Smooth muscle cell of the pulmonary artery (primary cell): ENCODE results near the gene PP2D1. TPM values are rescaled to one million over a fixed set of nuclear protein-coding genes. Genes with fewer than 3 reads are reported as not detected.

Experiments used
- total RNA-seq: library from RNA; depleted of rRNA; stranded (reverse); fragments of >200 nt; gene quantifications from 2 replicates; pipeline ENCODE4 v1.2.3, GENCODE V29; 2014

The PP2D1 gene, protein sequence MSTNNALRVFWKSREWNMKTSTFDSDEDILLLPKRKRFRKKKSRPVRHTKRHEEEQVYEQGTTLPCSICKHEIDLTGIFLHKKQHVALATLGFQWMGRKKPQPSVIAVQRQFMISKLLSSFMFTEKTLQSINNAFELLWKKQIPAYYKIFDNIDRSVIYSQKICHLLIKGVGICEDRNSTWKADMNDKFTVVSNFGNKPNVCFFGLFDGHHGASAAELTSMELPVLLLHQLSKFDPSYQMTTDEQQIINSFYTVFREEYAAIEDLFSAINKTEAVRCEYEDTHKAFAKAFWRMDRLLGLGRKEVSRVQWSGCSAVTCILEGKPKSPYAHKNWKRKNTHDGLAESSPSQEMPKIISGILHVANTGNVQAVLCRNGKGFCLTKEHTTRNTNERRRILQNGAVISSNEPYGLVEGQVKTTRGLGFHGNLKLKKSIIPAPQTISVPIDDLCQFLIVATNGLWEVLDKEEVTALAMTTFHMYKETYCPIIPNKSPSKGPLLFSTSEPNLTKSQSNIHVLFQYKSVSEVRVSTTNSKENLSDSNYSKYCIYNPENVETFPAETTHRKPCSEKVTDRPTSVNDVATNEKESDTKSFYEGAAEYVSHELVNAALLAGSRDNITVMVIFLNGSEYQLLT
- total RNA-seq = not detected in 2 replicates

DNA sequence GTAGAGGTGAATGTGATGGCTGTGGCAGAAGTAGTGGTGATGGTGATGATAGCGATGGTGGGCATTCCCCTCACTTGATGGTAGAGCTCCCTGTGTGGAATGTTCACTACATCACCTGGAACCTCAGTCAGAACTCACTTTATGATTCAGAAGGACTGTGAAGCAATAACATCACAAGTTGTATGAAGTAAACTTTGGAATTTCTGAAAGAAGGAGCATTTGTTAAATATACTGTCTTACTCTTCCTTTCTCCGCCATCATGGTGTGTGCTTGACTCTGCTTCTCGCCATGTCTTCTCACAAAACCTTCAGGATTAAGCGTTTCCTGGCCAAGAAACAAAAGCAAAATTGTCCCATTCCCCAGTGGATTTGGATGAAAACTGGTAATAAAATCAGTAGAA is at the start of gene PP2D1:
Gene PP2D1 (minus strand): TSS at position 101 of the 400 bp plus-strand sequence. CDS start 192 bp downstream, outside the sequence.

DNA sequence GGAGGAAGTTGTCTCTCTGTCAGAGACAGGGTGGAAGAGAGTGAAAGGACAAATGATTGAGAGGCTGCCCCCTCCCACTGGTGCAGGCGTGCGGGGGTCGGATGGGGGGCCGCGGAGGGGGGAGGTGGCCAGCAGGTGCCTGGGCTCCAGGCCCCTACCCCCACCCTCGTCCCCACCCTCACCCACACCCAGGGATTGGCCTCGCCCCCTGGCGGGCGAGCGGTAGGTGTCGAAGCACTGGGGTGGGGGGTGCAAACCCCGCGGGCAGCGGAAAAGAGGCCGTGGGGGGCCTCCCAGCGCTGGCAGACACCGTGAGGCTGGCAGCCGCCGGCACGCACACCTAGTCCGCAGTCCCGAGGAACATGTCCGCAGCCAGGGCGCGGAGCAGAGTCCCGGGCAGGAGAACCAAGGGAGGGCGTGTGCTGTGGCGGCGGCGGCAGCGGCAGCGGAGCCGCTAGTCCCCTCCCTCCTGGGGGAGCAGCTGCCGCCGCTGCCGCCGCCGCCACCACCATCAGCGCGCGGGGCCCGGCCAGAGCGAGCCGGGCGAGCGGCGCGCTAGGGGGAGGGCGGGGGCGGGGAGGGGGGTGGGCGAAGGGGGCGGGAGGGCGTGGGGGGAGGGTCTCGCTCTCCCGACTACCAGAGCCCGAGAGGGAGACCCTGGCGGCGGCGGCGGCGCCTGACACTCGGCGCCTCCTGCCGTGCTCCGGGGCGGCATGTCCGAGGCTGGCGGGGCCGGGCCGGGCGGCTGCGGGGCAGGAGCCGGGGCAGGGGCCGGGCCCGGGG is 27.9 kb upstream of the PP2D1 start, which contains the start of gene KAT2B:
Gene KAT2B (plus strand): TSS at position 682 of the 783 bp plus-strand sequence. CDS start 32 bp downstream, at position 714.

DNA sequence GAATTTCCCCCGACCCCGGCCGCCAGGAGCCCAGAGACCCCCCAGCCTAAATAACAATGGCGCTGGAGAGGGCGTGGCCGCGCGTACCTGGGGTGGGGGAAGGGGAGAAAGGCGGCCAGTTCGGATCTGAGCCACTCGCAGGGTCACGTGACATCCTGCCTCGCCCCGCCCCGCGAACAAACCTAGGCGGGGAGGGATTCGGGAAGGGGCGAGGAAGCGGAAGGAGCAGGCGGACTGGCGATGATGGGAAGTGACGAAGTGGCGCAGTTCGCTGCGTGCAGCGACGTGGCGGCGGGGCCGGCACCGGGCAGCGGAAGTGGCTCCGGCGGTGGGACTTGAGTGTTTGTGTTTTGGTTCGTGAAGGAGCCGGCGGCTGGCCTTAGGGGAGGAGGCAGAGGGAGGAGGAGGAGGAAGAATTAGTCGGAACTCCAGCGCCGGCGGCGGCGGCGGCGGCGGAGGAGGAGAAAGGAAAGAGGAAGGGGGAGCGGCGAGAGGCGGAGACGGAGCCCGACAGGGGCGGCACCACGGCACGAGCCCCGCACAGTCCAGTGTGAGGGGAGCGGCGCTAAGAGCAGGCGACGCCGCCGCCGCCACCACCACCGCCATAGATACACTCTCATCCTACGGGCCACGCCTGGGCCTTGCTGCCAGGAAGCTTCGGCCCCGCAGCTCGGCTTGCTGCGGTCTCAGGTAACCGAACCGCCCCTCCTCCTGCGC is 65.1 kb downstream of the PP2D1 start, which contains the start of gene RAB5A:
Gene RAB5A (plus strand): TSS at position 266 of the 717 bp plus-strand sequence. CDS start 3,802 bp downstream, outside the sequence.

Other genes with a start within 250 kb of the PP2D1 start
- gene EFHB, start 78.0 kb downstream of the PP2D1 start, total RNA-seq = 0.63 and 0.72 TPM in 2 replicates
- 53.1 and 68.0 TPM in 2 replicates for gene RAB5A, start 65.2 kb downstream of the PP2D1 start, total RNA-seq
- 12.1 and 12.8 TPM in 2 replicates for gene KAT2B, start 28.2 kb upstream of the PP2D1 start, total RNA-seq
- gene SGO1, start 173.9 kb upstream of the PP2D1 start, total RNA-seq = 0.83 and 2.2 TPM in 2 replicates